CD14-positive monocyte (primary cell): ENCODE measurements around the gene DDAH1. TPM values are rescaled to one million over a fixed set of nuclear protein-coding genes. Genes with fewer than 3 reads are reported as not detected.

Experiments
- DNase-seq, 3 donors: peaks; one replicate each; pipeline ENCODE4 v3.0.0-alpha.2; 2011 to 2022
- H2AFZ ChIP-seq: 2 replicates; pipeline ENCODE4 v1.6.0; 2012; ENCODE audit warnings: mild to moderate bottlenecking, low read depth, low read length, inconsistent platforms; ENCODE audit not compliant: insufficient read depth, poor library complexity, severe bottlenecking
- H3K27ac ChIP-seq, 2 donors: 1 replicate in 1 of 2; 2 replicates in 1 of 2; pipeline ENCODE4 v1.5.1; 2012 to 2013; ENCODE audit warnings: low read length in 2 of 2, control low read depth in 1 of 2, inconsistent platforms in 1 of 2, low read depth in 1 of 2, mild to moderate bottlenecking in 1 of 2
- H3K27me3 ChIP-seq, 2 donors: one replicate each; pipeline versions ENCODE4 v1.6.0 to v1.6.1; 2011 to 2013; ENCODE audit warnings: low read length in 2 of 2; ENCODE audit not compliant: control insufficient read depth in 2 of 2, insufficient read depth in 2 of 2
- H3K36me3 ChIP-seq, 2 donors: replicated peaks in 1 of 2; 1 replicate in 1 of 2; 2 replicates in 1 of 2; pipeline versions ENCODE4 v1.5.1 to v1.6.1; 2012 to 2013; ENCODE audit warnings: low read length in 2 of 2, control low read depth in 1 of 2, inconsistent platforms in 1 of 2, mild to moderate bottlenecking in 1 of 2; ENCODE audit not compliant: insufficient read depth in 2 of 2, control insufficient read depth in 1 of 2
- H3K4me1 ChIP-seq, 2 donors: 1 replicate in 1 of 2; 2 replicates in 1 of 2; pipeline versions ENCODE4 v1.5.1 to v1.6.1; 2012 to 2013; ENCODE audit warnings: low read length in 2 of 2, control low read depth in 1 of 2, inconsistent platforms in 1 of 2, mild to moderate bottlenecking in 1 of 2, moderate library complexity in 1 of 2; ENCODE audit not compliant: insufficient read depth in 2 of 2, control insufficient read depth in 1 of 2
- H3K4me2 ChIP-seq: replicated peaks from 2 replicates; pipeline ENCODE3; 2012; ENCODE audit warnings: low read length, moderate library complexity, mild to moderate bottlenecking; ENCODE audit not compliant: poor library complexity, severe bottlenecking; ENCODE audit errors: extremely low read depth
- H3K4me3 ChIP-seq, 3 experiments: fragments of 200-600 bp in 1 of 3; sonication (generic) in 1 of 3; replicated peaks in 1 of 3; 1 replicate in 2 of 3; 2 replicates in 1 of 3; pipeline ENCODE4 v1.5.1; 2011 to 2013; ENCODE audit warnings: low read length in 3 of 3, mild to moderate bottlenecking in 3 of 3, control low read depth in 2 of 3, low read depth in 2 of 3, inconsistent platforms in 1 of 3, moderate library complexity in 1 of 3
- H3K79me2 ChIP-seq: 2 replicates; pipeline ENCODE4 v1.6.0; 2012; ENCODE audit warnings: mild to moderate bottlenecking, control low read depth, inconsistent platforms, low read length, moderate library complexity; ENCODE audit not compliant: insufficient read depth
- H3K9ac ChIP-seq: 2 replicates; pipeline ENCODE4 v1.6.0; 2017; ENCODE audit warnings: low read length, mild to moderate bottlenecking; ENCODE audit not compliant: insufficient read depth, poor library complexity, severe bottlenecking
- H3K9me3 ChIP-seq, 2 donors: replicated peaks in 1 of 2; 1 replicate in 1 of 2; 2 replicates in 1 of 2; pipeline versions ENCODE4 v1.5.1 to v1.6.1; 2012 to 2013; ENCODE audit warnings: low read length in 2 of 2, control low read depth in 1 of 2; ENCODE audit not compliant: control insufficient read depth in 1 of 2, insufficient read depth in 1 of 2
- H4K20me1 ChIP-seq: 2 replicates; pipeline ENCODE4 v1.6.0; 2012; ENCODE audit warnings: mild to moderate bottlenecking, low read length, control low read depth, moderate library complexity; ENCODE audit not compliant: insufficient read depth
- H3K27ac Mint-ChIP-seq, 7 donors: one replicate each; pipeline ENCODE4 v1.8.0; 2020; ENCODE audit warnings: mild to moderate bottlenecking in 7 of 7, mixed read lengths in 7 of 7, moderate library complexity in 6 of 7, inconsistent platforms in 2 of 7
- H3K27me3 Mint-ChIP-seq, 3 donors: one replicate each; pipeline ENCODE4 v1.8.0; 2021 to 2022; ENCODE audit warnings: low read depth in 3 of 3, mild to moderate bottlenecking in 3 of 3, mixed read lengths in 3 of 3, moderate library complexity in 3 of 3, inconsistent platforms in 1 of 3
- H3K36me3 Mint-ChIP-seq, 2 donors: one replicate each; pipeline ENCODE4 v1.8.0; 2020; ENCODE audit warnings: mixed read lengths in 2 of 2, inconsistent platforms in 1 of 2, mild to moderate bottlenecking in 1 of 2
- H3K4me1 Mint-ChIP-seq: one replicate; pipeline ENCODE4 v1.8.0; 2020; ENCODE audit warnings: mild to moderate bottlenecking, mixed read lengths
- H3K4me3 Mint-ChIP-seq, 2 donors: one replicate each; pipeline ENCODE4 v1.8.0; 2020; ENCODE audit warnings: mild to moderate bottlenecking in 2 of 2, mixed read lengths in 2 of 2, moderate library complexity in 1 of 2
- H3K9me3 Mint-ChIP-seq, 7 donors: one replicate each; pipeline ENCODE4 v1.8.0; 2020 to 2022; ENCODE audit warnings: mixed read lengths in 7 of 7, mild to moderate bottlenecking in 6 of 7, moderate library complexity in 6 of 7, inconsistent platforms in 2 of 7
- WGBS: methylation state at CpG from one replicate; pipeline ENCODE4 v1.1.5; 2013; ENCODE audit warnings: missing lambda C conversion rate; ENCODE audit not compliant: insufficient coverage; 5-methylcytosine and 5-hydroxymethylcytosine counted together
- intact Hi-C, 2 donors: fragments of 100-400 bp; cut with micrococcal nuclease; formaldehyde crosslinking; loops; one replicate each; pipeline versions ENCODE4 v1.15.0 to v1.15.1; 2023
- polyA plus RNA-seq, 3 donors: library from polyadenylated mRNA; depleted of rRNA in 1 of 3; unstranded in 2 of 3; stranded (reverse) in 1 of 3; fragments of 300-500 nt in 2 of 3; fragments of >200 nt in 1 of 3; fragmentation: Illumina TruSeq in 2 of 3; gene quantifications; 1 replicate in 2 of 3; 2 replicates in 1 of 3; pipeline ENCODE4 v1.2.3, GENCODE V29; 2012 to 2021
- TF ChIP-seq, protein P1 (sequence below): fragments of 200-600 bp; IDR thresholded peaks from one replicate; pipeline ENCODE4 v1.8.0; 2022; ENCODE audit warnings: antibody characterized with exemption, mild to moderate bottlenecking

DDAH1 gene
- polyA plus RNA-seq, 3 donors = not detected

DNA sequence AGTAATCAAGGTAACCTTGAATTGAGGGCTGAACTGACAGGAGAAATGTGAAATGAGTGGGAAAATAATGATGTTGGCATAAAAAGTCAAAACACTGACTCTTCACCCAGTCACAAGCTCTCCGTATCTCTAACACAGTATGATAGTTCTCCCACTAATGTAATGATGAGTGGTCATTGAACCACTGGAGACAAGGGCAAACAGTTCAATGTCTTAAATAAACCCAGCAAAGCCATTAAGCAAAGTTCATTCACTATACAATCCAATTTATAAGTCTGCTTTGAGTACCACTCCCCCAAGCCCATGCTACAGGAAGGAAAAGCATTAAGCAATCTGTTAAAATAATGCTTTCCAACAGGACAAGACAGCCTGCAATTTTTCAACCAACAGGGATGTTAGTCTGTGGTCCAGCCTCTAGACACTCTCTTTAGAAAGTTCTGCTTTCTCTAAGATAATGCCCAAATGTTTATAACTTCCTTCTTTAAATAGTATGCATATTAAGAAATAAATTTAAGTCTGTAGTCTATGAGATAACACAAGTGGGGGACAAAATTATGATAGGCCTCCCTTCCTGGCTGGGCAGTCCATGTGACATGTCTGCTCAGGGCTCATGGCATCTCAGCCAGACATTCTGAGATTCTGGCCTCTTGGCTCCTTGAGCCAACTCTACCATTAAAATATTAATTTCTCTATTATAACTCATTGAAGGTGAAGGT, 25.5 kb upstream of the DDAH1 start:
- TF ChIP-seq, protein P1, sequence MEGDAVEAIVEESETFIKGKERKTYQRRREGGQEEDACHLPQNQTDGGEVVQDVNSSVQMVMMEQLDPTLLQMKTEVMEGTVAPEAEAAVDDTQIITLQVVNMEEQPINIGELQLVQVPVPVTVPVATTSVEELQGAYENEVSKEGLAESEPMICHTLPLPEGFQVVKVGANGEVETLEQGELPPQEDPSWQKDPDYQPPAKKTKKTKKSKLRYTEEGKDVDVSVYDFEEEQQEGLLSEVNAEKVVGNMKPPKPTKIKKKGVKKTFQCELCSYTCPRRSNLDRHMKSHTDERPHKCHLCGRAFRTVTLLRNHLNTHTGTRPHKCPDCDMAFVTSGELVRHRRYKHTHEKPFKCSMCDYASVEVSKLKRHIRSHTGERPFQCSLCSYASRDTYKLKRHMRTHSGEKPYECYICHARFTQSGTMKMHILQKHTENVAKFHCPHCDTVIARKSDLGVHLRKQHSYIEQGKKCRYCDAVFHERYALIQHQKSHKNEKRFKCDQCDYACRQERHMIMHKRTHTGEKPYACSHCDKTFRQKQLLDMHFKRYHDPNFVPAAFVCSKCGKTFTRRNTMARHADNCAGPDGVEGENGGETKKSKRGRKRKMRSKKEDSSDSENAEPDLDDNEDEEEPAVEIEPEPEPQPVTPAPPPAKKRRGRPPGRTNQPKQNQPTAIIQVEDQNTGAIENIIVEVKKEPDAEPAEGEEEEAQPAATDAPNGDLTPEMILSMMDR = no peak
- Mint-ChIP-seq H3K4me3 (no peak overlapping the region), H3K36me3 (no peaks in the 10 kb centered on the region), H3K27ac (no peak overlapping the region), H3K4me1 (peaks cover 3% of the 10 kb centered on the region), H3K9me3 (no peaks in the 10 kb centered on the region), H3K27me3 (peaks cover 0 to 10% (median 0%) of the 10 kb centered on the region in 3 donors)
- no peaks in the 10 kb centered on the region for H3K4me1 ChIP-seq
- no peak overlapping the region for H3K27ac ChIP-seq
- no peaks in the 10 kb centered on the region for H4K20me1 ChIP-seq
- no peak overlapping the region for H3K4me2 ChIP-seq
- no CpG with 5 or more reads among the region's 1 CpG for WGBS
- H3K4me3 ChIP-seq = no peak overlapping the region
- intact Hi-C loops = no loop called here
- no peaks in the 10 kb centered on the region for H3K36me3 ChIP-seq
- H3K79me2 ChIP-seq = no peaks in the 10 kb centered on the region
- H3K27me3 ChIP-seq = no peaks in the 10 kb centered on the region
- no peak overlapping the region for H2AFZ ChIP-seq
- no peak overlapping the region for H3K9ac ChIP-seq
- no peaks in the 10 kb centered on the region for H3K9me3 ChIP-seq
- DNase-seq = no peak

DNA sequence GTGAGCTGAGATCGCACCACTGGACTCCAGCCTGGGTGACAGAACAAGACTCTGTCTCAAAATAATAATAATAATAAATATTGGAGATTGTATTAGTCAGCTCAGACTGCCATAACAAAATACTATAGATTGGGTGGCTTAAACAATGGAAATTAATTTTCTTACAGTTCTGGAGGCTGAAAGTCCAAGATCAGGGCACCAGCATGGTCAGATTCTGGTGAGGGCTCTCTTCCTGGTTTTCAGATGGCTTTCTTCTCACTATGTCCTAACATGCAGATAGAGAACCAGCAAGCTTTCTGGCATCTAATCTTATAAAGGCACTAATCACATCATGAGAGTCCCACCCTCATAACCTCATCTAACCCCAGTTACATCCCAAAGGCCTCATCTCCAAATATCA, 23.2 kb upstream of the DDAH1 start:
- Histone ChIP-seq H3K27ac (no peak overlapping the region), H3K36me3 (no peaks in the 10 kb centered on the region), H3K27me3 (no peaks in the 10 kb centered on the region), H3K4me1 (no peaks in the 10 kb centered on the region), H3K79me2 (no peaks in the 10 kb centered on the region), H4K20me1 (no peaks in the 10 kb centered on the region), H3K9ac (no peak overlapping the region), H3K9me3 (no peaks in the 10 kb centered on the region), H3K4me3 (no peak overlapping the region), H2AFZ (no peak overlapping the region), H3K4me2 (no peak overlapping the region)
- H3K4me1 Mint-ChIP-seq = peaks cover 3% of the 10 kb centered on the region
- no peak overlapping the region for H3K4me3 Mint-ChIP-seq
- no peaks in the 10 kb centered on the region for H3K9me3 Mint-ChIP-seq
- intact Hi-C loops = no loop called here
- no peak for DNase-seq
- peaks cover 0 to 5% (median 0%) of the 10 kb centered on the region in 3 donors for H3K27me3 Mint-ChIP-seq
- no CpG with 5 or more reads among the region's 1 CpG for WGBS
- no peak overlapping the region for H3K27ac Mint-ChIP-seq
- TF ChIP-seq, protein P1 = no peak
- H3K36me3 Mint-ChIP-seq = no peaks in the 10 kb centered on the region
